ENCODE measurements around the gene TTLL12.

- TF ChIP-seq EZH2 (IDR thresholded peaks at IDR 0.05; ENCODE audit: low read depth, low read length, severe bottlenecking), result no peak
- TF ChIP-seq POLR2A (IDR thresholded peaks at IDR 0.05; ENCODE audit: control extremely low read depth in 1 of 2, low read depth in 2 of 2, low read length in 2 of 2), result no peak
- no peak for TF ChIP-seq YY1 (IDR thresholded peaks at IDR 0.05; ENCODE audit: low read depth, low read length)
- TF ChIP-seq USF2 (IDR thresholded peaks at IDR 0.05; ENCODE audit: low read length), result no peak
- no peak for TF ChIP-seq KDM5A (IDR thresholded peaks at IDR 0.05; ENCODE audit: low read length)
- no peak for TF ChIP-seq RAD21 (IDR thresholded peaks at IDR 0.05 in 1 of 2, conservative IDR thresholded peaks at IDR 0.05 in 1 of 2; ENCODE audit: low read depth in 2 of 2, low read length in 2 of 2)
- TF ChIP-seq TBP (IDR thresholded peaks at IDR 0.05; ENCODE audit: low read depth, low read length), result no peak
- no peak for TF ChIP-seq CTCF (IDR thresholded peaks at IDR 0.05; ENCODE audit: control extremely low read depth in 1 of 3, insufficient read depth in 1 of 3, low read depth in 1 of 3, low read length in 3 of 3)
- no peak for TF ChIP-seq JUN (IDR thresholded peaks at IDR 0.05; ENCODE audit: low read depth, low read length)
- no peak for TF ChIP-seq ATF3 (IDR thresholded peaks at IDR 0.05; ENCODE audit: insufficient read depth, low read depth, low read length)
- no peak for TF ChIP-seq FOSL1 (IDR thresholded peaks at IDR 0.05; ENCODE audit: insufficient read depth, low read depth, low read length)
- no peak for TF ChIP-seq MAFK (IDR thresholded peaks at IDR 0.05; ENCODE audit: low read depth, low read length)
- no peak for TF ChIP-seq KDM1A (IDR thresholded peaks at IDR 0.05; ENCODE audit: borderline replicate concordance, low read length)
- no peak for TF ChIP-seq CHD2 (IDR thresholded peaks at IDR 0.05; ENCODE audit: low read length)
These were observed 13.4 kb downstream of the TTLL12 start for GRCh38 chr22:43173566-43173965.
